Measurements from ENCODE around the gene SAXO1.

DNA sequence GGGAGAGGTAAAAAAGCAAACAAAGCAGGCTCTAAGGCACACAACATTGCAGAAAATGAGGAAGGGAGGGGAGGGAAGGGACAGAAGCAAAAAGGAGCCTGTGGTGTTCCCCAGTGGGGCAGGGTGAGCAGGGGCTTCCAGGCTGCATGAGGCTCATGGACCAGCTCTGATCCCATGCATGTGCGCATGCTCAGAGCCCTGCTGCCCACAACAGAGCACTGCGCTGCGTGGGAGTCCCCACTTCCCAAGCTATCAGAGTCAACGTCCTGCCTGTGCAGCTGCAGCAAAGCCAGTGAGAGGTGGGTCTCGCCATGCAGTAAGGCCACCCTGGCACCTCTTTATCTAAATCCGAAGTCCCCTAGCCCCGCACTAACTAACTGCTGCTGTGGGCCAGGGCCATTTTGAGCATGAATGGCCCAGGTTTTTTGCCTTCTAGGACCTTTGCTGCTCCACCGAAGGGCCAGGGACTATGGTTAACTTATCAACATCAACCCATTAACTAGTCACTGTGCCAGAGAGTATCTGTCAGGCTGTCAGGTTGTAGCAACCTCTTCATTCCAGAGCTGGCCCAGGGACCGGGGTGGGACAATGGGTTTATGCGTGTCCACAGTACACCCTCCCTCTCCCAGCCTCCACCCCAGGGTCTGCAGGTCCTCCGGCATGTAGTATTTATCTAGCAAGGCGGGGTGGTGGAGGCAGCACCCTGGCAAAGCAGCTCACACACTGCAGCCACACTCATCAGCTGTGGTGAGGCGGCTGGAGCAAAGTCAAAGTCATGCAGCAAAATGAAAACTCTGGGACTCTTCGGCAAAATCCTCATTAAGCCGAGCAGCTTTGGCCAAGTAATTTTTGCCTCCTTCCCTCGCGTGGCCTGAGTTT is 123.6 kb downstream of the SAXO1 start:
- TF ChIP-seq CTCF (IDR thresholded peaks at IDR 0.05) (no peak), POLR2AphosphoS5 (IDR thresholded peaks at IDR 0.05) (no peak), POLR2A (IDR thresholded peaks at IDR 0.05) (no peak)

Measured in suprapubic skin (tissue), 4 donors.